HG02973 (cell line): Measurements from ENCODE around the gene RAD1.

Source experiments
- ATAC-seq: cut with Tn5 transposase; IDR thresholded peaks from one replicate; pipeline ENCODE4 v1.9.1; 2021; ENCODE audit warnings: moderate library complexity; ENCODE audit not compliant: unreplicated experiment

The RAD1 gene

GRCh38 chr5:34918025-34918424 lies 2.7 kb upstream of the RAD1 start:
- no peak for ATAC-seq

- ATAC-seq, result no peak
Measured at GRCh38 chr5:34916518-34916917, 1.2 kb upstream of the RAD1 start.

- ATAC-seq, result peak; percentile 16
Measured at GRCh38 chr5:34915856-34916192, 520 bp upstream of the RAD1 start.

DNA sequence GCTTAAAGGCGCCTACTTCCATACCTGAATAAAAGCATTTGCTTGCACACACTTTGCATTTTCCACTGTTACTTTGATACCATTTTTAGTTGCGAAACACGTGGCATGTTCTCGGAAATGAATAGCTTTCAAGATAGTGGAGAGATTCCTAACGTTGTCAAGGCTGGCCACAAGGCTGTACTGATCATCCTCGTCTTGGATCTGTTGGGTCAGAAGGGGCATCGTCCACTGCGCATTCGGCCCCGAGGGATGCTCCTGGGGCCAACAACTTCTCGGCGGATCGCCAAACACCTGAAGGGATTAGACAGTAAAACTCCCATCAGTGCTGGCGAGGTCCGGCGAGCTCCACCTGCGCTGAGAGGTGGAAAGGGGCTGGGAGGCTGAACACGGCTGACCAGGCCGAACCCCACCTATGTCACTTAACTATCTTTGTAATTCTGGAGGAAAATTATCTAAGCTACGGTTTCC lies 599 bp downstream of the RAD1 start:
- ATAC-seq, result peak; percentile 6

DNA sequence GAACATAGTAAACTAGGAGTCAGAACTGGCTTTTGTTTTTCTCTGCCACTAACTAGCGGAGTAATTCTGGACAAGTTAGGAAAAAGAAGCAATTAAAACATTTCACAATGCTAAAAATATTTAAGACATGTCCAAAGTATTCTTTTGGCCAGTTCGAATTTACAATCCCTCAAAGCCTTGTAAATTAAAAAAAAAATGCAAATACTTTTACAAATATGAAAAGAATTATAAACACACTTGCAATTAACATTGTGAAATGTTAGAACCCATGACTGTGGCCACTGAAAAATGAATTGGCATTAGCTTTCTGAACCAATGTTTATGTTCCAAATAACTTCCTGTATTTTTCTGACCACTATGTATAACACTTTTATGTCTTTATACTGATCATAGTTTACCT lies 2.2 kb downstream of the RAD1 start:
- no peak for ATAC-seq

DNA sequence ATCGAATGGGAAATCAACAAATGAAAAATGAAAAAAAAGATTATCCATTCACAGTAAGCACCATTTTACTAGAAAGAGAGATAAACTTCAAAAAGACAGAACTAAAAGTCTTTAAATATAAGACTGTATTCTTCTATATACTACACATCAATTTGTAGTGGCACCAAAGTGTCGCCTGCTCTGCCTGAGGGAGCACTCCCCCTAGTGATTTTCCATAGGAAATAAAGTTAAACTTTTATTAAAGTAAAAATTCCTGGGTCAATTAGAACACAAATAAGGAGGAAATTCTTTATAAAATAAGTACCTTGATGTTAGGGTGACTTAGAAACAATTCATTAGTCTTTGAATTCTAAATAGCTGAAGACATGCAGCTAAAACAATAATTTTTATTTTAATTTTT lies 9.7 kb downstream of the RAD1 start:
- no peak for ATAC-seq

DNA sequence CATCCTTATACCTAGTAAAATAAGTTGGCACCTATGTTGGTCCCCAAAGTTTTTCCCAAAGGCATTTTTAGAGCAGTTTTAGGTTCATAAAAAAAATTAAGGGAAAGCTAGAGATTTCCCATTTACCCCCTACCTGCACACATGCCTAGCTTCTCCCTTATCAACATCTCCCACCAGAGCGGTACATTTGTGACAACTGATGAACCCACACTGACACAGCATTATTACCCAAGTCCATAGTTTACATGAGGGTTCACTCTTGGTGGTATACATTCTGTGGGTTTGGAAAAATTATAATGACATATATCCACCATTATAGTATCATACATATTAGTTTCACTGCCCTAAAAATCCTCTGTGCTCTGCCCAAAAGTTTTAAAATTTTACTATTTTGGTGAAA lies 12.0 kb downstream of the RAD1 start:
- ATAC-seq, result no peak

- no peak for ATAC-seq
Measured at GRCh38 chr5:34900652-34901051, 14.7 kb downstream of the RAD1 start.

GRCh38 chr5:34899066-34899465 lies 16.2 kb downstream of the RAD1 start:
- ATAC-seq, result no peak

DNA sequence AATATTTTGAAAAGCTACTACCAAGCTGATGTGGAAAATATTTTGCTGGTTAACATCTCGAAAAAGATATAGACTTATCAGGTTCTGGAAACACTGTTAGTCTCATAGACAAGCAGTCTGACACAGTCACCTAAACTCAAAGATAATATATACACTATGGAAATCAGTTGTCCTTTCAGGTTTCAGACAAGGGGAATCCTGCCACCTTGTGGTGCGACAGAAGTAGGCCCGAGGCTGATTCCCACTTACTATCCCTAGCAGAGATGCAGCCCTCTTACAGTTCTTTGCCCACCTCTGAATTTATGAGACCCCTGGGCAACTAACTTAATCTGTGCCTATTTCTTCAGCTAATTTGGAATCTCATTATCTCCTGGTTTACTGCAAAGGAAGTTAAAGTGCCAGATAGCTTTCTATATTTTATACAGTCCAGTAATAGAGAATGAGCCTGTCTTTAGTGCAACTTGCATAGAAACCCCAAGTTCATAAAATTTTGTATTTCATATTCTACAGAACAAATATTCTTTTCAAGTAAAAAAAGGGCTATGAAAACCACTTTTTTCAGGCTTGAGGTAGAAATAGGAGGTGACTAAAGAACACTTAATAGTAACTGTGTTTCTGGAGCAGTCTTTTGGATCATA lies 16.9 kb downstream of the RAD1 start:
- peak; percentile 74 for ATAC-seq

DNA sequence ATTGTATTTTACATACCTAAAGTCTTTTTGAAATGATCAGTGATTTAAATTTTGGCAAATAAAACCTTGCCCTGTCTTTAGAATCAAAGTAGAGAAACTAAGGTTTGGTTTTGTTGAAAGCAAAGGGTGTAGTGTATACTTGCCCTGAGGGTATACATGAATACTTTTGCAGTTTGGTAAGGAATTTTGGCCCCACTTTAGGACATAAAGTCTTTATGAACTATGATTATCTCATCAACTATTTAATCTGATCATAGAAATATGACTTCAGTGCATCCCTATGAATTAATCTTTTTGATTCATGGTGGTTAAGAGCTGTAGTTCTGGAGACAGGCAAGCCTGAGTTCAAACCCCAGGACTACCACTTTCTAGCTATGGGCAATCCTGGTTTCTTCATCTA lies 17.7 kb downstream of the RAD1 start:
- no peak for ATAC-seq

DNA sequence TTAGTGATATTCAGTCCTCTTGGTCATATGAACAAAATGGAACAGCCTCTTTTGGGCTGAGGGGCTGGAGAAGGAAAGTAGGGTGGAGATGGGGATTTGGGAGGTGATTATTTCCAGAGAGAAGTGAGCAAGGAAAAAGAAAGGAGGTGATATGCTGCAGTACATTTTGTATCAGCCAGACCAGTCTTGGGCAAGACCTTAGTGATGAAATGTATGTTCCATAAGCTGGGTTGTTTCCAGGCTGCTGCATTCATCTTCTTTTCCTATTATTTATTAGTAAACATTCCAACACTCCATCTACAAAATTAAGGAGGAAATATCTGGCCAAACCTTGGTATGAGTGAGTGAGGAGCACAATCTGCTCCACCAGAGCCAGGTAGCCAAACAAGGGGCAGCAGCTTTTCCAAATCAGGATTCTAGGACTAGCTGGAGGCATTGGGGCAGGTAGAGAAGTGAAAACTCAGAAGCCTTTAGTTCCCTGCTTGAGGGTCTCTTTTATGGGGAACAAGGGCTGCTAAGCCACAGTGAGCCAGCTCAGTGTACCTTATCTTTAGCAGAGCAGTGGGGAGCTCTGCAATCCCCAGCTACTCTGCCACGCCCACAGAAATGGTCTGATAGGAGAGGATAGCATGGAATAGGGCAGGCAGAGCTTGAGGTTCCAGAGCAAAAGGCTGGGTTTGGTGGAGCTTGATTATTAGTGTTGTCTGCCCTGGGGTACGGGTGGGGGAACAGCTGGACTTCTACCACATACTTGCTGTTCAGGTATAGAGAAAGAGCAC lies 19.5 kb downstream of the RAD1 start:
- no peak for ATAC-seq

DNA sequence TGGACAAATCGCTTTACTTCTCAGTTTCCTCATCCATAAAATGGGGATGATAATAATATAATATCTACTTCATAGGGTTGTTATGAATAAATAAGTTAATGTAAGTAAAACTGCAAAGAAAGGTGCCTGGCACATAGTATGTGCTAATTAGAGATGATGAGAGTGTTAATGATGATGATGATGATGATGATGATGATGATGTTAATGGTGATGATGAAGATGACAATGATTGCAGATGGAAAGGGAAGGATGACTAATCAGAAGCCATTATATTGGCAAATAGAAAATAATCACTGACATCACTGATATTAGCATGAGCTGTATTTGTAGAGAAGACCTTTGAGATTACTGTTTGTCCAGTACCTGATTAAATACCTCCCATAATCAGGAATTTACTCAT lies 20.6 kb downstream of the RAD1 start:
- ATAC-seq, result no peak

DNA sequence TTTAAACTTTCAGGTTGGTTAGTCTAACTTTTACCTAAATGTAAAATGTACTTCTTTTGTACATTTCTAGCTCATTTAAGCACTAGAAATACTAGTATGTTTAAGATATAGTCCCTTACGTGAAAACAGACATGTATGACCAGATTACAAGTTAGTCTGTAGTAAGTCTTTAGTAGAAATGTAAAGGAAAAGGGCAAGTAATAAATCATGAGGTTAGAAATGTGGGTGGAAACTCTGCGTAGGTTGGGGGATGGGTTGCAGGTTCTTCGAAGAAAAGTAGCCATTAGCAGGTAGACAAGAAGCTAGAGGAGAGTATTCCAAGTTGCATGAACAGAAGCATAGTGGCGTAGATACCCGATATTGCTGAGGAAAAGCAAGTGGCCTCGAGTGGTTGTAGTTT lies 22.9 kb downstream of the RAD1 start:
- ATAC-seq, result no peak

- no peak for ATAC-seq
Measured at GRCh38 chr5:34891981-34892380, 23.3 kb downstream of the RAD1 start.

GRCh38 chr5:34889394-34889793 lies 25.9 kb downstream of the RAD1 start:
- no peak for ATAC-seq

- no peak for ATAC-seq
Measured at GRCh38 chr5:34886392-34887119, 28.7 kb downstream of the RAD1 start.

DNA sequence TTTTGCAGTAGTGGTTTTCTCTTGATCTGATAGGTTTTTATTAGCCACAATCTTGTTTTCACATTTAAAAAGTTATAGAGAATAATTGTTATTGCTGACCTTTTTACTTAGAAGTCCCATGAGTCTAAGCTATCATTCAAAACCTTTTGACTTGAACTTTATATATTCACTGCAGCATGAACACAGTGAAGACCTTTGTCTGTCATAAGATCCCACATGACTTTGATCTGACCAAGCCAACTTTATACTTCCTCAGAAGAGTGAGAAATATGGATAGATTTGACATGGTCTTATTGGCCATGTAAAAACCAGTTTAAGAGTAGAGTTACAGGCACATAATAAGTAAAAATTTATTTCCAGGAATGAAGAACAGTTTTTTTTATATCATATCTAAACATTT lies 34.1 kb downstream of the RAD1 start:
- no peak for ATAC-seq

DNA sequence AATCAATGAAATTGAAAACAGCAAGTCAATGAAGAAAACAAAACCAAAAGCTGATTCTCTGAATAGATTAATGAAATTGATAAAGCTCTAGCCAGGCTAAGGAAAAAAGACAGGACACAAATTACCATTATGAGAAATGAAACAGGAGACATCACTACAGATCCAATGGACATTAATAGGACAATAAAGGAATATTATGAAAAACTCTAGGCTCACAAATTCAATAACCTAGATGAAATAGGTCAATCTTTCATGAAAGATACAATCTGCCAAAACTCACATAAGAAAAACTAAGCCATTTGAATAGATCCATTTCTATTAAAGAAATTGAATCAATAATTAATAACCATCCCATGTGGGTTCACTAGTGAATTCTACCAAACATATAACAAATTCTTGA lies 39.0 kb downstream of the RAD1 start:
- ATAC-seq, result no peak

- no peak for ATAC-seq
Measured at GRCh38 chr5:34870382-34870781, 44.9 kb downstream of the RAD1 start.

- no peak for ATAC-seq
Measured at GRCh38 chr5:34869256-34869655, 46.0 kb downstream of the RAD1 start.

GRCh38 chr5:34868791-34869190 lies 46.5 kb downstream of the RAD1 start:
- ATAC-seq, result no peak
